HCT116 (cell line): ENCODE measurements around the gene GCNT1. TPM values are rescaled to one million over a fixed set of nuclear protein-coding genes. Genes with fewer than 3 reads are reported as not detected.

ENCODE experiments used
- ATAC-seq: fragments of 200-7000 bp; cut with Tn5 transposase; 2 replicates; pipeline ENCODE4 v1.9.1; 2020; ENCODE audit warnings: mild to moderate bottlenecking, moderate library complexity
- BruUV-seq: library from RNA; stranded (reverse); fragments of 400-500 nt; replicated peaks from 2 replicates; lab custom pipeline; 2021; lab: Mats Ljungman, UMichigan
- CTCF ChIA-PET: fragments of 300-600 bp; sonication (Branson Sonifier 250); formaldehyde crosslinking; loops from one replicate; lab custom pipeline; 2021; ENCODE audit warnings: antibody characterized with exemption; lab: Charles Lee
- POLR2A ChIA-PET: fragments of 300-600, 350-600 bp; sonication (Branson Sonifier 250); formaldehyde crosslinking; loops from one replicate; lab custom pipeline; 2021; ENCODE audit warnings: antibody characterized with exemption; lab: Charles Lee
- RAD21 ChIA-PET, 2 experiments: fragments of 300-600 bp; sonication (Branson Sonifier 250); formaldehyde crosslinking; loops; one replicate each; lab custom pipeline; 2023; ENCODE audit warnings: low total read pairs in 2 of 2; ENCODE audit not compliant: uncharacterized antibody in 2 of 2, unreplicated experiment in 2 of 2, low non-redundant PET in 1 of 2; lab: Charles Lee
- DNase-seq: peaks from one replicate; pipeline ENCODE4 v3.0.0-alpha.2; 2010; ENCODE audit warnings: low read depth, low spot score
- H2AFZ ChIP-seq: fragments of 200-600 bp; shearing (Covaris generic), sonication (generic); 2 replicates; pipeline ENCODE4 v1.6.1; 2017; ENCODE audit warnings: low read depth, mixed run types, mixed read lengths, antibody characterized with exemption, low read length; ENCODE audit not compliant: poor library complexity, severe bottlenecking
- H3K27ac ChIP-seq: 2 replicates; pipeline ENCODE4 v1.5.1; 2012; ENCODE audit warnings: low read depth, low read length
- H3K27me3 ChIP-seq: fragments of 200-600 bp; sonication (generic); 2 replicates; pipeline ENCODE4 v1.6.1; 2016; ENCODE audit warnings: mixed run types, low read length, mixed read lengths; ENCODE audit not compliant: insufficient read depth
- H3K36me3 ChIP-seq, 2 experiments: fragments of 200-500 bp in 1 of 2; fragments of 200-600 bp in 1 of 2; sonication (Bioruptor generic) in 1 of 2; sonication (generic) in 1 of 2; 2 replicates each; pipeline versions ENCODE4 v1.5.1 to v1.6.1; 2014 to 2016; ENCODE audit warnings: low read length in 2 of 2, inconsistent platforms in 1 of 2, mixed read lengths in 1 of 2, mixed run types in 1 of 2; ENCODE audit not compliant: insufficient read depth in 2 of 2, control insufficient read depth in 1 of 2
- H3K4me1 ChIP-seq, 2 experiments: fragments of 200-600 bp in 1 of 2; sonication (generic) in 1 of 2; 2 replicates each; pipeline versions ENCODE4 v1.5.1 to v1.6.1; 2012 to 2017; ENCODE audit warnings: low read length in 2 of 2, inconsistent platforms in 1 of 2, mild to moderate bottlenecking in 1 of 2, mixed read lengths in 1 of 2, mixed run types in 1 of 2, moderate library complexity in 1 of 2; ENCODE audit not compliant: insufficient read depth in 2 of 2, control insufficient read depth in 1 of 2
- H3K4me2 ChIP-seq: fragments of 200-600 bp; sonication (generic); 2 replicates; pipeline ENCODE4 v1.6.1; 2017; ENCODE audit warnings: mixed run types, low read length, mixed read lengths
- H3K4me3 ChIP-seq, 2 experiments: fragments of 200-600 bp in 1 of 2; sonication (generic) in 1 of 2; replicated peaks in 1 of 2; 2 replicates each; pipeline ENCODE4 v1.5.1; 2011 to 2016; ENCODE audit warnings: low read length in 2 of 2, control low read depth in 1 of 2, low read depth in 1 of 2, mild to moderate bottlenecking in 1 of 2, mixed read lengths in 1 of 2, mixed run types in 1 of 2
- H3K79me2 ChIP-seq: fragments of 200-600 bp; sonication (generic); 2 replicates; pipeline ENCODE4 v1.6.1; 2017; ENCODE audit warnings: mild to moderate bottlenecking, mixed run types, low read length, moderate library complexity, mixed read lengths; ENCODE audit not compliant: insufficient read depth
- H3K9ac ChIP-seq: fragments of 200-600 bp; sonication (generic); 2 replicates; pipeline ENCODE4 v1.6.1; 2016; ENCODE audit warnings: low read length, mixed read lengths
- H3K9me2 ChIP-seq: fragments of 200-600 bp; sonication (generic), shearing (Covaris generic); 2 replicates; pipeline ENCODE4 v1.6.1; 2017; ENCODE audit warnings: mixed run types, mild to moderate bottlenecking, moderate library complexity; ENCODE audit not compliant: insufficient read depth
- H3K9me3 ChIP-seq, 2 experiments: fragments of 200-500 bp in 1 of 2; fragments of 200-600 bp in 1 of 2; sonication (Bioruptor generic) in 1 of 2; sonication (generic) in 1 of 2; 2 replicates each; pipeline ENCODE4 v1.6.1; 2014 to 2017; ENCODE audit warnings: low read length in 2 of 2, mixed read lengths in 2 of 2, inconsistent platforms in 1 of 2, low read depth in 1 of 2, mild to moderate bottlenecking in 1 of 2, mixed run types in 1 of 2, moderate library complexity in 1 of 2; ENCODE audit not compliant: control insufficient read depth in 1 of 2, insufficient read depth in 1 of 2
- H4K20me1 ChIP-seq: fragments of 200-600 bp; sonication (generic), shearing (Covaris generic); 2 replicates; pipeline ENCODE4 v1.6.1; 2017; ENCODE audit warnings: mixed run types, mild to moderate bottlenecking, moderate library complexity; ENCODE audit not compliant: insufficient read depth
- EGR1 ChIP-seq: IDR thresholded peaks from 2 replicates; pipeline ENCODE4 v1.6.1; 2012; ENCODE audit warnings: low read depth
- EZH2phosphoT487 ChIP-seq: fragments of 200-600 bp; IDR thresholded peaks from 2 replicates; pipeline ENCODE4 v1.6.1; 2018; ENCODE audit warnings: antibody characterized with exemption, borderline replicate concordance
- FOSL1 ChIP-seq: IDR thresholded peaks from 2 replicates; pipeline ENCODE4 v1.6.1; 2012; ENCODE audit warnings: low read depth
- POLR2AphosphoS5 ChIP-seq: IDR thresholded peaks from 2 replicates; pipeline ENCODE4 v1.6.1; 2011; ENCODE audit warnings: mild to moderate bottlenecking, low read depth, low read length, moderate library complexity
- REST ChIP-seq: IDR thresholded peaks from 2 replicates; pipeline ENCODE4 v1.6.1; 2012; ENCODE audit warnings: low read depth
- SP1 ChIP-seq: IDR thresholded peaks from 2 replicates; pipeline ENCODE4 v1.6.1; 2012; ENCODE audit warnings: low read depth
- ZNF274 ChIP-seq: fragments of 200-500 bp; sonication (Bioruptor generic); IDR thresholded peaks from 2 replicates; pipeline ENCODE4 v1.6.1; 2014; ENCODE audit warnings: mild to moderate bottlenecking, low read depth, low read length, inconsistent platforms
- intact Hi-C: fragments of 100-400 bp; cut with micrococcal nuclease; formaldehyde crosslinking; loops from 2 replicates; pipeline ENCODE4 v1.10.0; 2022
- total RNA-seq: library from RNA; stranded (reverse); gene quantifications from one replicate; pipeline ENCODE4 v1.2.1, GENCODE V29; 2021; ENCODE audit not compliant: unreplicated experiment

Gene GCNT1
- total RNA-seq, 1 experiment from 2014 or later: 5.8 TPM

- TF ChIP-seq REST: no peak
These were observed 93.2 kb downstream of the GCNT1 start (continued) for GRCh38 chr9:76552181-76552580.

- TF ChIP-seq EGR1 (no peak), FOSL1 (no peak), EZH2phosphoT487 (no peak), POLR2AphosphoS5 (no peak), ZNF274 (no peak), SP1 (no peak)
- RAD21 ChIA-PET: no interaction called here
These were observed 93.9 kb downstream of the GCNT1 start for GRCh38 chr9:76552751-76553455.

More at GRCh38 chr9:76552751-76553455, 93.9 kb downstream of the GCNT1 start:
- intact Hi-C loops: no loop called here
- ChIA-PET POLR2A (no interaction called here), CTCF (no interaction called here)
- Histone ChIP-seq H4K20me1 (no peaks in the 10 kb centered on the region), H3K79me2 (no peaks in the 10 kb centered on the region), H3K4me1 (no peaks in the 10 kb centered on the region), H3K27ac (no peak overlapping the region), H3K9me3 (no peaks in the 10 kb centered on the region), H2AFZ (no peak overlapping the region), H3K9ac (no peak overlapping the region), H3K9me2 (no peaks in the 10 kb centered on the region), H3K27me3 (no peaks in the 10 kb centered on the region), H3K4me2 (no peak overlapping the region), H3K4me3 (no peak overlapping the region), H3K36me3 (no peaks in the 10 kb centered on the region)
- DNase-seq: no peak
- ATAC-seq: no peak
- no TSS peak for BruUV-seq
